Renal cortical epithelial cell (primary cell): Measurements from ENCODE around the gene FYB1. TPM values are rescaled to one million over a fixed set of nuclear protein-coding genes. Genes with fewer than 3 reads are reported as not detected.

ENCODE experiments used
- DNase-seq: peaks from one replicate; pipeline ENCODE4 v3.0.0-alpha.2; 2011; ENCODE audit warnings: low read depth
- total RNA-seq: library from RNA; depleted of rRNA; stranded (reverse); fragments of >200 nt; gene quantifications from 2 replicates; pipeline ENCODE4 v1.2.3, GENCODE V29; 2014

Gene FYB1
- total RNA-seq, 1 donor from 2014 or later = 0.25 TPM

DNA sequence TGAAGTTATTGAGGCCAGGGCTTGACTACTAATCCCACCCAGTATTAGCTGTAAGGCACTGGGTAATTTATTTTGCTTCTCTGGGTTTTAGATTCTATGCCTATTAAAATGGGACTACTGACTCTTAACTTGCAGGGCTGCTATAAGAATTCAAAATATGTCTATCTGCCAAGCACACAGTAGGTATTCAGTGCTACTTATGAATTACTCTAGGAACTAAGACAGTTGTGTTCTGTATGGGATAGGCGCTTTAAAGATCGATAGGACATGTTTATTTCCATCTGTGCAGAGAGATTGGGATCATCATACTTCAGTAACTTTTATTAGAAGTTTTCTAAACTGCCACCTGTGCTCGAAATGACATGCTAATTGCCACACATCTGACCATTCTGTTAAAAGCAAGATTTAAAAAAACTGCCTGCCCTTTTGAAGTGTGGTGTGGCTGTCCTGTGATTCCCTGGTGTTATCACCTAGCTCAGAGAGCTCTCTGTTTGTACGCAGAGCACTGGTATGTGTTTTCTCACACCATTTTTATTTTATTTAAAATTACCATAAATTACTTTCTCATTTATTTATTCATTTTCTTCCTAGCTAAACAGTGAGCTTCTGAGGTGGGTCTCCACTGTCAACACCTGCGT, 58.7 kb downstream of the FYB1 start:
- DNase-seq = no peak

- DNase-seq = no peak
These were observed 59.4 kb downstream of the FYB1 start for GRCh38 chr5:39159811-39160490.

DNA sequence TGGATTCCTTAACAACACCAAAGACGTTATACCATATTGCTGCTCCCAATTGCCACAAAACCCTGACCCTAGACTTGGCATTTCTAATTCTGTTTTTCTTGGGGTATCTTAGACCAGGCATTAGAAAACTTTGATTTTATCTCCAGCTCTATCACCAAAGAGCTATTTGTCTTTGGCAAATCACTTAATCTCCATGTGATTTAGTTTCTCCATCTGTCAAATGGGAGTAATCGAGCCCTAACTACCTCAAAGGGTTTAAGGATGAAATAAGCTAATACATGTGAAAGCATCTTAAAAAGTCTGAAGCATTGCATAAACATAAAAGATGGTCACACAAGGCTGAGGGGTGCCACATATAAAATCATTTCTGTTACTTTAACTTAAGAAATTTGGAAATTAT, 60.6 kb downstream of the FYB1 start:
- DNase-seq = no peak

DNA sequence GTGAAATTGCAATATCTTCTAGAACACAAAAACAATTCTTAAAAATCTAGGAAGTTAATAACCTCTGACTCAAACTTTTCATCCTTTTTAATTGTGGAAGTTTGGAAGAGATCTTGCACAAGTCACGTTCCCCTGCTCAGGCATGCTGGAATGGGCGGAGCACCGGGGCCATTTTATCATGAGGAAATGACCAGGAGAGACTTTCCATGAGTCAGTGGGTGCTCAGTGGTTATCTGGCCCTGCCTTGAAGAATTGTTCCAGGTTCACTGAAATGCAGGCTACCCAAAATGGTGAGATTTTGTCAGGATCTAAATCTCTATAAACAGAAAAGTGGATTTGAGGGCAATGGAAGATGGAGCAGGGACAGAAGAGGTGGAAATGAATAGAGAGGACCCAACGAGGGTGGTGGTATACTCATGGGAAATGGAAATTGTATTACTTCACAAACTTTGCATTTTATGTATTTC, 61.2 kb downstream of the FYB1 start:
- no peak for DNase-seq

DNA sequence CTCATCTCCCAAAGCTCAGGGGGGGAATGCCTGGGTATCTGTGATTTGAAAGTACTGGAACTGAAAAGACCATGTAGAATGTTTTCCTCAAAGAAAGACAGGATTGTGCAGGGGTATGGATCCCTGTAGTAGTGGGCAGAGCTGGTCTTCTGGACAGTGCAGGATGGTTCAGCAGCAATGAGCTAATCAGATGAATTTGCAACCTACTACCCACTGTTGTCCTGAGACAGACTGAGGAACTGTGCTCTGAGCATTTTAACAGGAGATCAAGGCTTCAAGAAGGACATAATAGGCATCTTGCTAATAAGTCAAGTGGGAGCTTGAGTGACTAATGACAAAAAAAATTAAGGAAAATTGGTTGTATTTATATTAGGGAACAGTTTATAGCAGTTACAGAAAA, 61.7 kb downstream of the FYB1 start:
- no peak for DNase-seq

DNA sequence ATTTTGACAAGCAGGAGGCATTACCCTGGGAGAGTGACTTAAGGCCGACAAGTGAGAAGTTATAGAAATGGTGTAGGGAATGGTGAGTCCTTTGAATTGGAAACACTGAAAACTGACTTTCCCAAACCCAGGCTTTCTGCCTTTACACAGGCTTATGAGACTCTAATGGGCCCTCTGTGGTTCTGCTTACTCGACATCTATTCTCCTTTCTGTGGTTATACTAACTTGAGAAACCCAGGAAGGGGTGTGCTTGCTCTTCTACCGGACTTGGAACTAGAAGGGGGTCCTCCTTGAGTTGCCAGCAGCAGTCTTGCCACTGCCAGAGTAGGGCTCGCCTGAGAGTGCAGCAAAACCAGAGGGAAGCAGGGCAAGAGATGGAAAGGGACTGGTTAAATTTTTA, 63.3 kb downstream of the FYB1 start:
- no peak for DNase-seq

- no peak for DNase-seq
These were observed 67.6 kb downstream of the FYB1 start for GRCh38 chr5:39151745-39152144.

GRCh38 chr5:39149966-39150365, 69.4 kb downstream of the FYB1 start:
- DNase-seq = no peak

DNA sequence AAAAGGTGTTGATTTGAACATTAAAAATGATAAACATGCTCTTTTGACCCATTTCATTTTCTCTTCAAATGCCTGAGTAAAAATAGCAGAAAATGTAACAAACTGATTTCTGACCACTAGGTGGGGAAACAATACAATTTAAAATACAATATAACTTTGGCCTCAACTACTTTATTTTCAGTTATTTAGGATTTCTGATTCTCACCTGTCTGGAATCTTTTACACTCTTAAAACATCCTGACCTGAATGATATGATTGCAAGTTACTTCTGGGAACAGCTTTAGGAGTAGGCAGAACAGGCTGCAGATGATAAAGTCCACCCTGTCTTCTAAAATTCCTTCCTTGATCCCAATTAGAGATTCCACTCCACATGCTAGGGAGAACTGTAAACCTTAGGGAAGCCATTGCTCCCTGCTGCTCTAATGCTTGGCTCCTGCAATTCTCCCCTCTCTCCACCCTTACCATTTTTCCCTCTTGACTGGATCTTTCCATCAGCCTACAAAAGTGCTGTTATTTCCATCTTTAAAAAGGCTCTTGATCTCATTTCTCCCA, 70.3 kb downstream of the FYB1 start:
- DNase-seq = peak; percentile 22

DNA sequence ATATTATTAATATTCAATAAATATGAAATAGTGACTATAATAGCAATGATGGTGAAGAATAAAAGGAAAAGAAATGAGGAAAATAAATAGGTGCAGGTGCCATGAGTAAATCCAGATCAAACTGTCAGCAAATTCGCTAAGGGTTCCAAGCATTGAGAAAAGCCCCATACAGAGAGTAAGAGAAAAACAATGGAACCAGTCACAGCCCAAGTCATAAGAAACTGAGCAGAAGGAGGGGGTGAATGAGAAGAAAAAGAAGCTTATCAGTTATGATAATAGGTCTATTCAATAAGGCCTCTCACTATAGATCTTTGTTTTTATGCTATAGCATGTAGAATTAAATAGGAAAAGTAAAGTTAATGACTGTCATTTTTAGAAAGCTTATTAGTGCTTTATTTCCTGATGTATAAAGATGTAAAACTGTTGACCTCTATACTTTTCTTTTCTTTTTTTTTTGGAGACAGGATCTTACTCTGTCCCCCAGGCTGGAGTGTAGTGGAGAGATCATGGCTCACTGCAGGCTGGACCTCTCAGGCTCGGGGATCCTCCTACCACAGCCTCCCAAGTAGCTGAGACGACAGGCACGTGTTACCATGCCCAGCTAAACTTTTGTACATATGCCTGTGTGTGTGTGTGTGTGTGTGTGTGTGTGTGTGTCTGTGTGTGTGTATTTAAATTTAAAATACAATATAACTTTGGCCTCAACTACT, 72.4 kb downstream of the FYB1 start:
- DNase-seq = no peak

GRCh38 chr5:39143151-39143860, 76.1 kb downstream of the FYB1 start:
- no peak for DNase-seq

GRCh38 chr5:39140558-39141168, 78.7 kb downstream of the FYB1 start:
- no peak for DNase-seq

DNA sequence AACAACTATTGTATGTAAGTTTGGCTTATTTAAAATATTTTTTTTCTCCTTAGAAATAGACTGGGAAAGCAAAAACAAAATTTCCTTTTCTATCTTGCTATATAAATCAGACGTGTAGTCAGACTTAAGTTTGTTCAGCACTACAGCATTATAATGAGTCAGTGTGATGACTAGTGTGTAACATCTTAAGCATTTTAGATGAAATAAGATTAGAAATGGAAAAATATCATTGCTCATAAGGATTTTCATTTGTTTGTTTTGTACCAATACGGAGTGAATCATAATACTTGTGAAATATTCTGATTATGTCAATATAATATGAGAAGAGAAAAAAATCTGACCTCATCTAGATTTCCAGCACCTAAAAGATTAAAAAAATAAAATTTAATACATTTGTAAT, 80.5 kb downstream of the FYB1 start:
- peak; percentile 45 for DNase-seq

- no peak for DNase-seq
These were observed 81.4 kb downstream of the FYB1 start for GRCh38 chr5:39137819-39138451.

- no peak for DNase-seq
These were observed 82.0 kb downstream of the FYB1 start for GRCh38 chr5:39137391-39137790.

- DNase-seq = peak; percentile 77
These were observed 86.6 kb downstream of the FYB1 start for GRCh38 chr5:39132792-39133191.

GRCh38 chr5:39132128-39132447, 87.3 kb downstream of the FYB1 start:
- DNase-seq = no peak

DNA sequence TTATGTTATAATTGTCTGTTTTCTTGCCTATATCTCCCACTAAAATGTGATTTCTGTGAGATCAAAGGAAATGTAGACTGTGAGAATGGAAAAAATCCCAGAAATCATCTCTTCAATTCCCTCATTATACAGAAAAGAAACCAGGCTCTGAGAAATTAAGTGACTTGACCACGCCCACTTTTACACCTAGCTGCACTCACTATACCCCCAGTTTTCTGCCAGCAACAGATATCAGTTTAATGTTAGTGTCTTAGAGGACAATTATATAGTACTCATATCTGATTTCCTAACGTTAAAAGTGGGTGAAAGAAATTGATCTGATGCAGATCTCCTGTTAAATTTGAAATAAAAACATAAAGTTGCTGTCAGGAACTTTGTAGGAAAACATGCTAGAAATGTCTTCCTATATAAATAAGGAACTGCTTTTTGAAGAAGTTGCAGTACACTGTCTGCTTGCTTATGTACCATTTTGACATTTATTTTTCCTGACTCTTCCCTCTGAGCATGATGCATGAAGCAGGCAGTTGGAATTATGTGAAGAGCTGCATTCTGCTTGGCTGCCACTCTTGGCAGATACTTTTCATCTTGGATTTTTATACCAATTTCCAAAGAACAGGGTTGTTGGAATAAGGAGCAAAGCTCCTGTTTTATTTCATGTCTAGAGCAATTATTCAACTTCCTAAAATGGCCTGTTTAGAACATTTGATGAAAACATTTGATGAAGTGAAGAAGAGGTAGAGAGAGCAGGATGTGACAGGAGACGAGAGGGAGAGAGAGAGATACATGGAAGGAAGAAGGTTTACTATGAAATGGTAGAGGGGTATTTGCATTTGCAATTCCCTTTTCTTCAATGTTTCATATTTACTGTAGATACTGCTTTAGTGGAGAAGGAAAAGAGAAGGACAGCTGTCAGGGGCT, 87.9 kb downstream of the FYB1 start:
- DNase-seq = no peak

DNA sequence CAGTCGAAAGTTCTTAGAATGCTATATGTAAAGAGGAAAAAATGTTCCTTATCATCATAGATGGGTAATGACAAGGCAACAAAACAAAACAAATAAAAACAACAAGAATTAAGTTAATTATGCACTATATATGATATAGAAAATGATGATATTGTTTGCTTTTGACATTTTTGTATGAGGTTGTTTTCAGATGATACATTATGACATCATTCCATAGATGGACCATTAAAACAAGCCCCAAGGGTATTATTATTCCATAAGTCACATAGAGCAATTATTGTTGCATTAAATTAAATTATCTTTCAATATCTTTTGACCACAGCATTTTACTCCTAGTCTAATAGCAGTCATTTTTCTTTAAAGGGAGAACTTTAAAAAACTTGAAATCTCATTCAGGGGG, 88.6 kb downstream of the FYB1 start:
- DNase-seq = no peak

GRCh38 chr5:39121922-39122321, 97.4 kb downstream of the FYB1 start:
- DNase-seq = no peak
